ENCODE measurements around the gene RAB28.
"Not testable (repeated sequence)": the region's sequence is repeated elsewhere in the genome, so short reads cannot be mapped to it uniquely, and the experiment has no call there.

Gene RAB28

GRCh38 chr4:13452927-13453579 is 31.1 kb downstream of the RAB28 start:
- in situ Hi-C loops (cut with HindIII; ENCODE audit: low sequenced_read_pairs): no loop called here

GRCh38 chr4:13449590-13449989 is 34.5 kb downstream of the RAB28 start:
- in situ Hi-C loops (cut with HindIII; ENCODE audit: low sequenced_read_pairs): no loop called here

GRCh38 chr4:13445841-13446790 is 38.0 kb downstream of the RAB28 start:
- in situ Hi-C loops (cut with HindIII; ENCODE audit: low sequenced_read_pairs): no loop called here

- in situ Hi-C loops (cut with HindIII; ENCODE audit: low sequenced_read_pairs): no loop called here
Measured at GRCh38 chr4:13441506-13441905, 42.6 kb downstream of the RAB28 start.

GRCh38 chr4:13436962-13437361 is 47.2 kb downstream of the RAB28 start:
- in situ Hi-C loops (cut with HindIII; ENCODE audit: low sequenced_read_pairs): no loop called here

GRCh38 chr4:13432453-13432852 is 51.7 kb downstream of the RAB28 start:
- in situ Hi-C loops (cut with HindIII; ENCODE audit: low sequenced_read_pairs): no loop called here

- in situ Hi-C loops (cut with HindIII; ENCODE audit: low sequenced_read_pairs): no loop called here
Measured at GRCh38 chr4:13430834-13431568, 53.1 kb downstream of the RAB28 start.

- in situ Hi-C loops (cut with HindIII; ENCODE audit: low sequenced_read_pairs): no loop called here
Measured at GRCh38 chr4:13427599-13428325, 56.4 kb downstream of the RAB28 start.

- in situ Hi-C loops (cut with HindIII; ENCODE audit: low sequenced_read_pairs): no loop called here
Measured at GRCh38 chr4:13415068-13415785, 68.9 kb downstream of the RAB28 start.

GRCh38 chr4:13413729-13414437 is 70.3 kb downstream of the RAB28 start:
- in situ Hi-C loops (cut with HindIII; ENCODE audit: low sequenced_read_pairs): no loop called here

- in situ Hi-C loops (cut with HindIII; ENCODE audit: low sequenced_read_pairs): no loop called here
Measured at GRCh38 chr4:13411942-13412341, 72.2 kb downstream of the RAB28 start.

- in situ Hi-C loops (cut with HindIII; ENCODE audit: low sequenced_read_pairs): no loop called here
Measured at GRCh38 chr4:13409324-13409723, 74.8 kb downstream of the RAB28 start.

GRCh38 chr4:13406156-13406555 is 78.0 kb downstream of the RAB28 start:
- in situ Hi-C loops (cut with HindIII; ENCODE audit: low sequenced_read_pairs): not testable (repeated sequence)

GRCh38 chr4:13403833-13404232 is 80.3 kb downstream of the RAB28 start:
- in situ Hi-C loops (cut with HindIII; ENCODE audit: low sequenced_read_pairs): no loop called here

GRCh38 chr4:13403326-13403725 is 80.8 kb downstream of the RAB28 start:
- in situ Hi-C loops (cut with HindIII; ENCODE audit: low sequenced_read_pairs): no loop called here

- in situ Hi-C loops (cut with HindIII; ENCODE audit: low sequenced_read_pairs): no loop called here
Measured at GRCh38 chr4:13399257-13399656, 84.9 kb downstream of the RAB28 start.

GRCh38 chr4:13396161-13396560 is 88.0 kb downstream of the RAB28 start:
- in situ Hi-C loops (cut with HindIII; ENCODE audit: low sequenced_read_pairs): no loop called here

- in situ Hi-C loops (cut with HindIII; ENCODE audit: low sequenced_read_pairs): not testable (repeated sequence)
Measured at GRCh38 chr4:13389901-13390300, 94.2 kb downstream of the RAB28 start.

GRCh38 chr4:13386405-13387107 is 97.6 kb downstream of the RAB28 start:
- in situ Hi-C loops (cut with HindIII; ENCODE audit: low sequenced_read_pairs): no loop called here

Measured in DLD1 (cell line).